H9 (cell line): ENCODE data around the gene SIPA1. TPM values are rescaled to one million over a fixed set of nuclear protein-coding genes. Genes with fewer than 3 reads are reported as not detected.

Experiments used
- DNase-seq: peaks from one replicate; pipeline ENCODE4 v3.0.0-alpha.2; 2017
- H2AFZ ChIP-seq: one replicate; pipeline ENCODE4 v1.6.1; 2013; ENCODE audit warnings: mild to moderate bottlenecking, low read length, control low read depth, moderate library complexity
- H2AK5ac ChIP-seq: 2 replicates; pipeline ENCODE4 v1.6.1; 2013; ENCODE audit warnings: low read length, control low read depth, mixed read lengths; ENCODE audit not compliant: insufficient read length
- H2BK120ac ChIP-seq: one replicate; pipeline ENCODE4 v1.6.1; 2013; ENCODE audit warnings: low read depth, mild to moderate bottlenecking, low read length, control low read depth, inconsistent platforms; ENCODE audit not compliant: poor library complexity, severe bottlenecking
- H2BK12ac ChIP-seq: 2 replicates; pipeline ENCODE4 v1.6.1; 2013; ENCODE audit warnings: low read length, control low read depth, mixed read lengths, low read depth; ENCODE audit not compliant: insufficient read length
- H2BK15ac ChIP-seq: 2 replicates; pipeline ENCODE4 v1.6.1; 2013; ENCODE audit warnings: low read depth, low read length, control low read depth
- H2BK20ac ChIP-seq: one replicate; pipeline ENCODE4 v1.6.1; 2013; ENCODE audit warnings: low read depth, mild to moderate bottlenecking, low read length, control low read depth, inconsistent platforms; ENCODE audit not compliant: poor library complexity, severe bottlenecking
- H2BK5ac ChIP-seq: 2 replicates; pipeline ENCODE4 v1.6.1; 2013; ENCODE audit warnings: low read length, control low read depth, mixed read lengths; ENCODE audit not compliant: insufficient read length
- H3K14ac ChIP-seq: 2 replicates; pipeline ENCODE4 v1.6.1; 2013; ENCODE audit warnings: low read length, control low read depth; ENCODE audit not compliant: insufficient read depth
- H3K18ac ChIP-seq: 2 replicates; pipeline ENCODE4 v1.6.1; 2013; ENCODE audit warnings: low read depth, mild to moderate bottlenecking, mixed read lengths, low read length, control low read depth; ENCODE audit not compliant: insufficient read length
- H3K23ac ChIP-seq: 2 replicates; pipeline ENCODE4 v1.6.1; 2013; ENCODE audit warnings: low read length, control low read depth, mixed read lengths, low read depth; ENCODE audit not compliant: insufficient read length
- H3K23me2 ChIP-seq: 2 replicates; pipeline ENCODE4 v1.6.1; 2013; ENCODE audit warnings: low read depth, mild to moderate bottlenecking, mixed read lengths, low read length, control low read depth; ENCODE audit not compliant: insufficient read length, poor library complexity, severe bottlenecking
- H3K27ac ChIP-seq: 2 replicates; pipeline ENCODE4 v1.5.1; 2013; ENCODE audit warnings: low read length, control low read depth, mixed read lengths, low read depth; ENCODE audit not compliant: insufficient read length
- H3K27me3 ChIP-seq: 2 replicates; pipeline ENCODE4 v1.6.1; 2013; ENCODE audit warnings: low read length, control low read depth, inconsistent platforms; ENCODE audit not compliant: insufficient read depth
- H3K4ac ChIP-seq: 2 replicates; pipeline ENCODE4 v1.6.1; 2013; ENCODE audit warnings: low read depth, mild to moderate bottlenecking, control low read depth, inconsistent platforms, low read length, moderate library complexity
- H3K4me1 ChIP-seq: 2 replicates; pipeline ENCODE4 v1.6.1; 2013; ENCODE audit warnings: low read length, control low read depth, inconsistent platforms; ENCODE audit not compliant: insufficient read depth
- H3K4me2 ChIP-seq: 2 replicates; pipeline ENCODE4 v1.6.1; 2013; ENCODE audit warnings: low read length, control low read depth, mixed read lengths; ENCODE audit not compliant: insufficient read length, insufficient read depth
- H3K56ac ChIP-seq: 2 replicates; pipeline ENCODE4 v1.6.1; 2013; ENCODE audit warnings: low read depth, mild to moderate bottlenecking, mixed read lengths, low read length, control low read depth; ENCODE audit not compliant: insufficient read length
- H3K79me1 ChIP-seq: 2 replicates; pipeline ENCODE4 v1.6.1; 2013; ENCODE audit warnings: low read depth, mild to moderate bottlenecking, moderate library complexity, low read length, control low read depth, inconsistent platforms; ENCODE audit not compliant: insufficient read depth, poor library complexity, severe bottlenecking
- H3K79me2 ChIP-seq: 2 replicates; pipeline ENCODE4 v1.6.1; 2013; ENCODE audit warnings: low read length, control low read depth, inconsistent platforms; ENCODE audit not compliant: insufficient read depth
- H3K9ac ChIP-seq: 2 replicates; pipeline ENCODE4 v1.6.1; 2013; ENCODE audit warnings: low read length, control low read depth, mixed read lengths; ENCODE audit not compliant: insufficient read length; ENCODE audit errors: extremely low read depth
- H3K9me3 ChIP-seq: one replicate; pipeline ENCODE4 v1.6.1; 2013; ENCODE audit warnings: low read depth, low read length, inconsistent platforms; ENCODE audit not compliant: control insufficient read depth
- H3T11ph ChIP-seq: one replicate; pipeline ENCODE4 v1.6.1; 2013; ENCODE audit warnings: mild to moderate bottlenecking, low read length, control low read depth, inconsistent platforms
- H4K20me1 ChIP-seq: one replicate; pipeline ENCODE4 v1.6.1; 2013; ENCODE audit not compliant: control insufficient read depth, insufficient read length, insufficient read depth
- H4K5ac ChIP-seq: 2 replicates; pipeline ENCODE4 v1.6.1; 2013; ENCODE audit warnings: low read depth, mild to moderate bottlenecking, mixed read lengths, low read length, control low read depth; ENCODE audit not compliant: insufficient read length
- H4K8ac ChIP-seq: replicated peaks from 2 replicates; pipeline ENCODE4 v1.6.1; 2013; ENCODE audit warnings: low read length, control low read depth, mixed read lengths, low read depth; ENCODE audit not compliant: insufficient read length
- H4K91ac ChIP-seq: 2 replicates; pipeline ENCODE4 v1.6.1; 2013; ENCODE audit warnings: low read depth, mild to moderate bottlenecking, moderate library complexity, mixed read lengths, low read length, control low read depth; ENCODE audit not compliant: insufficient read length
- H3K27ac Mint-ChIP-seq, 3 experiments: 2 replicates in 2 of 3; 3 replicates in 1 of 3; pipeline ENCODE4 v1.8.0; 2020 to 2021; ENCODE audit warnings: mixed read lengths in 3 of 3, mild to moderate bottlenecking in 1 of 3, moderate library complexity in 1 of 3
- H3K27me3 Mint-ChIP-seq: 2 replicates; pipeline ENCODE4 v1.8.0; 2021; ENCODE audit warnings: low read depth, mild to moderate bottlenecking, moderate library complexity, mixed read lengths
- H3K36me3 Mint-ChIP-seq, 3 experiments: 2 replicates in 2 of 3; 3 replicates in 1 of 3; pipeline ENCODE4 v1.8.0; 2020 to 2021; ENCODE audit warnings: low read depth in 3 of 3, mixed read lengths in 3 of 3; ENCODE audit not compliant: insufficient read depth in 1 of 3
- H3K4me1 Mint-ChIP-seq, 2 experiments: 2 replicates each; pipeline ENCODE4 v1.8.0; 2020; ENCODE audit warnings: mixed read lengths in 2 of 2
- H3K4me3 Mint-ChIP-seq, 2 experiments: 2 replicates in 1 of 2; 3 replicates in 1 of 2; pipeline ENCODE4 v1.8.0; 2020 to 2021; ENCODE audit warnings: mild to moderate bottlenecking in 2 of 2, mixed read lengths in 2 of 2, moderate library complexity in 1 of 2
- H3K9me3 Mint-ChIP-seq, 2 experiments: 2 replicates in 1 of 2; 3 replicates in 1 of 2; pipeline ENCODE4 v1.8.0; 2020; ENCODE audit warnings: mild to moderate bottlenecking in 2 of 2, mixed read lengths in 2 of 2, moderate library complexity in 1 of 2
- CTCF ChIP-seq: fragments of 200-600 bp; sonication (generic); conservative IDR thresholded peaks from 3 replicates; pipeline ENCODE4 v1.8.0; 2021; ENCODE audit warnings: antibody characterized with exemption, mild to moderate bottlenecking
- WGBS: extraction: QIAGEN DNeasy Blood & Tissue Kit; methylation state at CpG from one replicate; pipeline ENCODE4 v1.1.7; 2013; ENCODE audit warnings: missing lambda C conversion rate, low lambda C conversion rate, mixed read lengths; ENCODE audit not compliant: insufficient read length; ENCODE audit errors: extremely low coverage; 5-methylcytosine and 5-hydroxymethylcytosine counted together
- total RNA-seq: library from RNA; stranded (reverse); gene quantifications from 2 replicates; pipeline ENCODE4 v1.2.1, GENCODE V29; 2021

The SIPA1 gene
- total RNA-seq, 1 experiment from 2014 or later = 32.0 TPM

GRCh38 chr11:65616575-65617001 lies 21.3 kb upstream of the SIPA1 start:
- no peak overlapping the region for H3K4ac ChIP-seq
- no peak overlapping the region for H3K23ac ChIP-seq
- no peak for TF ChIP-seq CTCF
- no peak overlapping the region for H2AFZ ChIP-seq
- H2BK120ac ChIP-seq = no peak overlapping the region
- H3K27ac ChIP-seq = no peak overlapping the region
- no peak overlapping the region for H3T11ph ChIP-seq
- Mint-ChIP-seq H3K27me3 (peaks cover 3% of the 10 kb centered on the region), H3K4me3 (peak overlapping the region; percentile 92 to 97), H3K36me3 (peaks cover 18 to 46% (median 41%) of the 10 kb centered on the region in 3 experiments; a peak in 6 of 7 replicates), H3K27ac (peak overlapping the region; percentile 68 to 96 (median 92); a peak in 5 of 7 replicates), H3K9me3 (no peaks in the 10 kb centered on the region), H3K4me1 (peaks cover 17 to 24% of the 10 kb centered on the region in 2 experiments)
- H3K18ac ChIP-seq = no peak overlapping the region
- no peak overlapping the region for H4K8ac ChIP-seq
- no peak overlapping the region for H3K56ac ChIP-seq
- no peak overlapping the region for H4K5ac ChIP-seq
- H2BK15ac ChIP-seq = no peak overlapping the region
- H3K9ac ChIP-seq = peak overlapping the region; percentile 45
- H2BK20ac ChIP-seq = no peak overlapping the region
- H3K14ac ChIP-seq = no peak overlapping the region
- no peaks in the 10 kb centered on the region for H4K20me1 ChIP-seq
- H3K4me1 ChIP-seq = no peaks in the 10 kb centered on the region; the same call in none of the 2 replicates
- H3K4me2 ChIP-seq = peak overlapping the region; percentile 82
- WGBS = no CpG with 5 or more reads among the region's 10 CpGs
- H2BK12ac ChIP-seq = no peak overlapping the region
- H3K23me2 ChIP-seq = peaks cover 18% of the 10 kb centered on the region
- H2BK5ac ChIP-seq = no peak overlapping the region
- H3K79me2 ChIP-seq = peaks cover 7% of the 10 kb centered on the region; the same call in 1 of the 2 replicates
- H3K9me3 ChIP-seq = no peaks in the 10 kb centered on the region
- no peak for DNase-seq
- peaks cover 3% of the 10 kb centered on the region for H3K79me1 ChIP-seq
- no peaks in the 10 kb centered on the region for H3K27me3 ChIP-seq
- H4K91ac ChIP-seq = no peak overlapping the region
- H2AK5ac ChIP-seq = no peak overlapping the region
